ENCODE results near the gene PRICKLE1. TPM values are rescaled to one million over a fixed set of nuclear protein-coding genes. Genes with fewer than 3 reads are reported as not detected.

Gene PRICKLE1
- 1.2 and 3.7 TPM in 2 replicates for polyA plus RNA-seq (2014; cell fraction: cytosol; rRNA removed)
- polyA plus RNA-seq (2014; cell fraction: nucleus; rRNA removed) = 0.53 and 1.3 TPM in 2 replicates

DNA sequence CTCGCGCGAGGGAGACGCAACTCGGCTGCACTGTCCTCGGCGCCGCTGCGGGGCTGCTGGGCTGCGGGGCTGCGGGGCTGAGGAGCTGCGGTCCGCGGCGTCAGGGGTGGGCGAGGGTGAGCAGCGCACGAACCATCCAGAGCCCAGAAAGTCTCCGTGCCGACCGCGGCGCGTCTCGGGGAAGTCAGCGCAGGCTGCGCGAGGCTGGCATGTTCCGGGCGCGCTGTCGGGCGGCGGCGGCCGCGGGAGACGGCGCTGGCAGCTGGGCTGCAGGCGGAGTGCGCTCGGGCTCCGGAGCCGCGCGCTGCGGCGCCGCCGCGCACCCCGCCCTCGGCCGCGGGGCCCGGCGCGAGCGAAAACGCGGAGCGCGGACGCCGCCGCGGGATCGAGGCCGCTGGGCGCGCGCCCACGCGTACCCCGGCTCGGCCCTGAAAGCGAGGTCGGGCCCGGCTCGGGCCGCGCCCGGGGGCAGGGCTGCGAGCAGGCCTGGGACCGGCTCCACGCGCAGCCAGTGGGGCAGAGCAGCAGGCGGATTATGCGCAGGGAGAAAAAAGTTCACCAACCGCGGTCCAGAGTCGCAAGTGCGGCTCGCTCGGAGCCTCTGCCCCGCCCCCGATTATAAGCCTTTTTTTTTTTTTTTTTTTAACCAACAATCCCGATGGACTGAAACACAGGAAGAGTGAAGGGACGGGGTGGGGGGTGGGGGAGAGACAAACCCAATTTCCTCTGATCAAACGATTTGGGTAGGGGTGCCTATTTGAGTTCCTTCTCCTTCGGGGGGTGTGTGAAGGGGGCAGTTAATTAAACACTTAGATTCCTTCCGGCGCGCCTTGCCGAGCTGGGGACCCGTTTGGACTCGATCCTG, at the start of gene PRICKLE1:
PRICKLE1 (minus strand) TSS at position 282 of the 865 bp plus-strand sequence. CDS start 117,230 bp downstream, outside the sequence.
- DNase-seq (ENCODE audit: low spot score) = peak; percentile 50

DNA sequence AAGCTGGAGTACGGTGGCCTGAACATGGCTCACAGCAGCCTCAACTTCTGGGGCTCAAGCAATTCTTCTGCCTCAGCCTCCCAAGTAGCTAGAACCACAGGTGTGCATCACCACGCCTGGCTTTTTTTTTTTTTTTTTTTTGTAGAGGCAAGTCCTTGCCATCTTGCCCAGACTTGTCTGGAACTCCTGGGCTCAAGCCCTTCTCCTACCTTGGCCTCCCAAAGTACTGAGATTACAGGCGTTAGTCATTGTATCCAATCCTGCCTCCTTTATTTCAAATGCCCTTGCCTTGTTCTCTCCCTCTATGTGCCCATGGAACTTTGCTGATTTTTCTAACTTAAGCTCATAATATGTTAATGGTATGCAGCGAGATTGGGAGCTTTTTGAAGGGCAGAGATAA, 49.2 kb upstream of the PRICKLE1 start:
- no peak for DNase-seq (ENCODE audit: low spot score)

DNA sequence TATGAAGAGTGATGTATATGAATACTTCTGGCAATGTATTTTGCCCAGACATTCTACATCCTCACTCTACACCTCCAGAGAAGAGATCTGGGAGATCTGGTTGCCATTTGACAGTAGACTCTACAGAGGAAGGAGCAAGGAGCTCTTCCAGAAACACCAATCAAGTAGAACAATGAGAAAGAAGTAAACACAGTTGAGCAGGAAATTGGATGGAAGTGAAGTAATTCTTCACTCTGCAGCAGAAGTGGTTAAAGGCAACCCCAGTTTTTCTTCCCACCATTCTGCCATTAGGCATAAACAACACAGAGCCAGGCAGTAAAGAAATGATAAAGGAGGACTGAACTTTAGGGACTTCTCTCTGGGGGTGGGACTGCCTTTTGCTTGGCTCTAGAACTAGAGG, 48.5 kb upstream of the PRICKLE1 start:
- DNase-seq (ENCODE audit: low spot score) = no peak

- DNase-seq (ENCODE audit: low spot score) = no peak
Observed at GRCh38 chr12:42636993-42637392, 47.4 kb upstream of the PRICKLE1 start.

GRCh38 chr12:42633594-42633993, 44.0 kb upstream of the PRICKLE1 start:
- DNase-seq (ENCODE audit: low spot score) = no peak

- DNase-seq (ENCODE audit: low spot score) = no peak
Observed at GRCh38 chr12:42631513-42631912, 42.0 kb upstream of the PRICKLE1 start.

DNA sequence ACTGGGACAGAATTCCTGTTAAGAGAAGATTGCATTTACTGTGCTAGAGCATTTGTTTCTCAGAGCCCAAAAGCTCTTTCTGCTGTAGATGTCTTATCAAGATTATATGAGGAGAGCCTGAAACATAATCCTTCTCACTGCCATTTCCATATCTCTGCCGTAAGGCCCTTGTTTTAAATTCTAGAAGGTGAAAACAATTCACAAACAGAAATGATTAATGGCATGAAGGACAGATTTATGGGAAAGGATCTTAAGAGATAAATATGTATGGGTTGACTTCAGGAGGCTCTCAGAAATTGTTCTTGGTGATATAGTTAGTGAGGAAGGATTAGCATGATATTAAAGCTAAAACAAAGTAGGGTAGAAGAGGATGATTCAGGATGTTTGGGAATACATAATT, 40.8 kb upstream of the PRICKLE1 start:
- no peak for DNase-seq (ENCODE audit: low spot score)

GRCh38 chr12:42627151-42627550, 37.6 kb upstream of the PRICKLE1 start:
- DNase-seq (ENCODE audit: low spot score) = no peak

DNA sequence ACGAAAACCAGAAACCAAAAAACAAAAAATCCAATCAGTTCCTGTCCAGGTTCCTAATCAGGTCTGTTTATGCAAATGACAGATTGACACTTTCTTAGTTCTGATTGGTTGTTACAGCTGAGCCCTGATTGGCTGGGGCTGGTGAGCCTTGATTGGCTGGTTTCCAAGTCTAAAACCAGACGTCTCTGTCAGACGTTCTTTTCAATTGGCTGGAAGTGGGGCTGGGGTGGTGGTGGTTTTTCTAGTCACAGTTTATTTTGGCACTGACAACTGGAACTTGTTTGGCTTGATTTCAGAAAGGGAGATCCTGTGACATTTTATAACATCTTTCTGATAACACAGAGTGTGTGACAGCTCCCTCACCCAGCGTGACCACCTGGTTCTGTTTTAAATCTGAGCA, 36.1 kb upstream of the PRICKLE1 start:
- DNase-seq (ENCODE audit: low spot score) = no peak

DNA sequence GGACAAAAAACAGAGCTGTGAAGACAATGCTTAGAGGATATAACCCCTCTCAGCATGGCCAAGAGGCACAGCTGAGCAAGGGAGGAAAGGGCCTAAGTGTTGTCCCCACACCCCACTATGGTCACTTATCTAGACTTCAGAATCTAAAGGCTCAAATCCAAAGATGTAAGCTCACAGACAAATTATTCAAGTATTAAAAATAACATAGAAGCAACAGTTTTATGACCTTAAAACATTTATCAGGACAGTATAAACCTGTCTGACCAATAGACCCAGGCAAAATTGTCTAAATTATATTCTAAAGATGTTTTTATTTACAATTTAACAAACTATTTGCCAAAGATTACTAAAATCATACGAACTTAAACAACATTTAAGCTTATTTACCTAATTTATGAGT, 28.1 kb upstream of the PRICKLE1 start:
- DNase-seq (ENCODE audit: low spot score) = no peak

DNA sequence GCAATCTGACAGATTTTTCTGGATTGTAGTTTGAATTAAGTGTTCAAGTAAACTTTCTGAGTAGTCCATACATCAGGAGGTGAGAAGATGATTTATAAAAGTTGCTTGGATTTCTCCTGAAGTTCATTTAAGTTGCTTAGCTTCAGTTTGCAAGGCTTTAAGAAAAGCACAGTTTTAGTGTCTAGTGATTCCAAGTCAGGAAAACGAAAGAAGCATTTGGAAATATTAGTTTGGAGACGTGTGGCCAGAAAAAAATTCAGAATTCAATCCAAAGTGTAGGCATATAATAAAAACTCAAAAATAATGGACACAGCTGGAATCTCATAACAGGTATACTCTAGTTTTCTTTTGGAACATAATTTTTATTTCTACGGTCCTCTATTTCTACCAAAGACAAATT, 25.5 kb upstream of the PRICKLE1 start:
- no peak for DNase-seq (ENCODE audit: low spot score)

DNA sequence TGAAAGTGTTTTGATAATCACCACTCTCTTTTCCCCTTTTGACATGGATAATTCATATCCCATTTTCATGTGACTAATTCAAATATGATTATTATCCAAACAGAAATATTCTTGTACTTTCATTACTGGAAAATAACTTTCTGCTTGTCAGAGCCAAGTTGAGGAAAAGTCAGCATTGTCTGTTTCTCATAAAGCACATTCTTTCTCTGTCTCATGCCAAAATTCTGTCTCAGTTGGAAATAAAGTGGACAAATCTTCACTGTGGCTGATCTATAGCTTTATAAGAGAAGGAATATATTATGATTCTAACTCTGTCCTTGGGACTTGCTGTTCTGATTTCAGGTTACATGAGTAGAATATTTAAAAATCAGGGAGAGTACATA, 22.7 kb upstream of the PRICKLE1 start:
- DNase-seq (ENCODE audit: low spot score) = no peak

GRCh38 chr12:42611571-42612230, 22.2 kb upstream of the PRICKLE1 start:
- DNase-seq (ENCODE audit: low spot score) = no peak

DNA sequence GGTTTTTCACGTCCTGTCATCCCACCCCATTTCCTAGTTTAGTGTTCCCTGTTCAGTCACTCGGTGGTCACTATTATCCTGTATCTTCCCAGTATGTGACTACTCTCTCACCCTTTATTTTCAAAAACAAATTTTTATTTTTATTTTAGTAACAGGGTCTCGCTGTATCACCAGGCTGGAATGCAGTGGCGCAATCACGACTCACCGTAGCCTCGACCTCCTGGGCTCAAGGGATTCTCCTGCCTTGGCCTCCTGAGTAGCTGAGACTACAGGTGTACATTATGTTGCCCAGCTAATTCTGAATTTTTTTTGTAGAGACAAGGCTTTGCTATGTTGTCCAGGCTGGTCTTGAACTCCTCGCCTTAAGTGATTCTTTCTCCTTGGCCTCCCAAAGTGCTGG, 20.1 kb upstream of the PRICKLE1 start:
- DNase-seq (ENCODE audit: low spot score) = no peak

DNA sequence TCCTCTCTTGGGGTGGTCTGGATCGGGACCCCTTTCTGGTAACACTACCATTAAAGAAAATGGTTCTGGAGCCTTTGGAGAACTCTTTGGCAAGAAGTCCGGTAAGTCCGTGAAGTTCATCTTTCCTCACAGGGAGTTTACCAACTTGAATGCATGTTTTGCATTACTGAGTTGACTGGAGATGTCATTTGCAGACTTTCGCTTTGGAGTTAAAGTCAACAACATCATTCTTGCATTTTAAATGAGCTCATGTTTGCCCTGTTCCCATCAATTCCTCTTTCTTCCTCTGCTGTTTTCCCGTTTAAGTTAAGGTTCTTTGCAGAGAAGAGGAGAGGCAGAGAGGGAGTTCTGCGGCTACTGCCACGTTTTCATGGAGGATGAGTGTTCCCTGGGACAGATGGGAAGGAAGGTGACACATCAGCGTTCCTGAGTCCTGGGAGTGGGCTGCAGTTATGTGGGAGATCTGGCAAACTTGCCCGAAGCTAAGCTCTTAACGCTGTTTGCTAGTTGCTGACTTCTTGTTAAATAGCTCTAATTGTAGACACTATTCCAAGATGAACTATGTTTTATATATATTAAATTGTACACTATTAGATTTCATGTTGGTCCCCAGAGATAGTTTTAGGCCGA, 18.8 kb upstream of the PRICKLE1 start:
- DNase-seq (ENCODE audit: low spot score) = no peak

- no peak for DNase-seq (ENCODE audit: low spot score)
Observed at GRCh38 chr12:42607584-42608058, 18.1 kb upstream of the PRICKLE1 start.

DNA sequence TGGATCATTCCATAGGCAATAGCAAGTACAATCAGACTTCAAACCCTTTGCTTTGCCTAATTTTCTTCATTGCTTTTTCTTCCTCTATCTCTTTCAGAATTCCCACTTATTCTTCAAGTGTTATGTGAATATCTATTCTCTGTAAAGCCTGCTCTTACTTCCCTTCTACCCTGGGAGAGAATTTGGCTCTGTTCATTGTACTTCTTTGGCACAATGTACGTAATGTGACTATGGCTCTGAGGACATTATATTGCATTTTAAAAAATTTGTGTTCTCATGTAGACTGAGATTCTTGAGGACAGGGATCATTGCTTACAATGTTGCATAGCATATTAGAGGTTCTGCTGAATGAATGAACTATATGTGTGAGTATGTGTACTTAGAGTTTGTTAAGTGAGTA, 16.9 kb upstream of the PRICKLE1 start:
- DNase-seq (ENCODE audit: low spot score) = no peak

- DNase-seq (ENCODE audit: low spot score) = no peak
Observed at GRCh38 chr12:42605685-42606084, 16.1 kb upstream of the PRICKLE1 start.

DNA sequence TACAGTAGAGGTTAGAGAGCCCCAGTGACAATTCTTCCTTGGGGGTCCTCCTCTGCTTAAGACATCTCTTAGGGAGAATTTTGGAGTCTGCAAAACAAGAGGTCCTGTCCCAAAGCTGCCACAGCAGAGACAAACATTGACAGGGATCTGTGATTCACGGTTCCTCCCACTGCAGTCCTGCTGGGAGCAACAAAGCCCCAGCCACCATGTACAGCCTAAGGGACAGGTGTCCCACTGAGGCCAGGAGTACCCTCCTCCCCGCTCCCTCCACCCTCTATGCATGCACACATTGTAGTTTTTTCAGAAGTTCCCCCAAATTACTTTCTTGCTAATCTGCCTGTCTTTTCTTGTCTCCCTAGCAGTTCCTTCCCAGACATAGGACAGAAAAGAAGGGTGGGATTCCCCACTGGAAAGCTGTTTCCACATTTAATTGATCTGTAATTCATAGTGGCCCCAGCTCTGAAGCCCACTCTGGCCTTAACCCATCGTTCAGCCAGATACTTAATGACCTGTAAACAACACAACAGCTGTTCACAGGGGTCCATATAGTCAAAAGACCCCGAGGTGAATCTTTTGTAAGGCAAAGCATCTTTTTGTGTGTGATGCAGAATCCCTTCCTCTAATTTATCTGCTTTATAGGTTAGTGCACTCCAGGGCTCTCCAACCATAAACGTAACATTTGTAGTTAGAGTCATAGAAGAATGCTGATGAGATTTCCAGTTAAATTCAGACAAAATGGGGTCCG, 13.9 kb upstream of the PRICKLE1 start:
- no peak for DNase-seq (ENCODE audit: low spot score)

- DNase-seq (ENCODE audit: low spot score) = no peak
Observed at GRCh38 chr12:42593874-42594273, 4.3 kb upstream of the PRICKLE1 start.

DNA sequence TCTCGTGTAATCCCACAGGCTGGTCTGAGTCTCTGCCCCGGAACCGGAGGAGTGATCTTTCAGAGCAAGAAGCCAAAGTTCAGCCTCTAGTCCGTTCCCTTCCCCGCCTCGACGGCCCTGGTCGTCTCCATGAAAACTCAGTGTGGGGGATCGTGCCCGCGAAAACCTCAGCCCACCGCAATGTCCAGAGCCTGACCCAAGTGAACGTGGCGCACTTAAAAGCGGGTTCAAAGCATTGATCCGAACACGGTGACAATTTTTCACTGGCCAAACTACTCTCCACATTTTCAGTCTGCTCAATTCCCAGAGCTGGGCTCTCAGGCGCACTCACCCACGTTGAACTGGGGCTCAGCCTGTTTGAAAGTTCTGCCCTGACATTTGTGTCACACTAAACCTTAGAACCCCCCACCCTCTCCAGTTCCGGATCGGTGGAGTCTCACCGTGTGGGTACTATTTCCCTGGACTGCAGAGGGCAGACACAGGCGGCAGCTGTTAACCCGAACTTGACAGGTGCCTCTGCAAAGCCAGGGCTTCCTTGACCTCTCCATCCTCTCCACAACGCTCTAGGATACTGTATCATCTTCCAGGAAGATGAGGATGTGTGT, 886 bp upstream of the PRICKLE1 start:
- DNase-seq (ENCODE audit: low spot score) = peak; percentile 35
